Fibroblast of lung (primary cell): Measurements from ENCODE around the gene PARP2.

Source experiments
- EZH2 ChIP-seq: IDR thresholded peaks from 2 replicates; pipeline ENCODE4 v1.5.1; 2012; ENCODE audit warnings: low read length, control low read depth, mild to moderate bottlenecking; ENCODE audit errors: missing control alignments
- TF ChIP-seq, protein P1 (sequence below), 2 donors: IDR thresholded peaks in 1 of 2; conservative IDR thresholded peaks in 1 of 2; 1 replicate in 1 of 2; 2 replicates in 1 of 2; pipeline ENCODE4 v1.5.1; 2011 to 2012; ENCODE audit warnings: low read length in 2 of 2, control low read depth in 1 of 2, inconsistent platforms in 1 of 2, low read depth in 1 of 2, mild to moderate bottlenecking in 1 of 2

DNA sequence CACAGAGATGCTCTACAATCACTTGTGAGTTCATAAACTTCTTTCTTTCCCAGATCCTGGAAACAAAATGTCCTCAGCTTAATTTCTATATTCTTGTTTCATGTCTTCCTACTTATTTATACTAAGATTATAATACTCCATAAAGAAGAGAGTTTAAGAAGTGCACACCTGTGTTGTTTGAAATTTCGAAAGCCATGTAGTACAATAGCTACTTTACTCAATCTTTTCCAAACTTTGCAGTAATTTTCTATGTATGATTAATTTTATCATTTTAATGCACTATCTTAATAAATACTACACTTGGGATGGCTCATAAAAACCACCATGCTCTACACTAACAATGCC lies 37.4 kb upstream of the PARP2 start:
- TF ChIP-seq, protein P1, sequence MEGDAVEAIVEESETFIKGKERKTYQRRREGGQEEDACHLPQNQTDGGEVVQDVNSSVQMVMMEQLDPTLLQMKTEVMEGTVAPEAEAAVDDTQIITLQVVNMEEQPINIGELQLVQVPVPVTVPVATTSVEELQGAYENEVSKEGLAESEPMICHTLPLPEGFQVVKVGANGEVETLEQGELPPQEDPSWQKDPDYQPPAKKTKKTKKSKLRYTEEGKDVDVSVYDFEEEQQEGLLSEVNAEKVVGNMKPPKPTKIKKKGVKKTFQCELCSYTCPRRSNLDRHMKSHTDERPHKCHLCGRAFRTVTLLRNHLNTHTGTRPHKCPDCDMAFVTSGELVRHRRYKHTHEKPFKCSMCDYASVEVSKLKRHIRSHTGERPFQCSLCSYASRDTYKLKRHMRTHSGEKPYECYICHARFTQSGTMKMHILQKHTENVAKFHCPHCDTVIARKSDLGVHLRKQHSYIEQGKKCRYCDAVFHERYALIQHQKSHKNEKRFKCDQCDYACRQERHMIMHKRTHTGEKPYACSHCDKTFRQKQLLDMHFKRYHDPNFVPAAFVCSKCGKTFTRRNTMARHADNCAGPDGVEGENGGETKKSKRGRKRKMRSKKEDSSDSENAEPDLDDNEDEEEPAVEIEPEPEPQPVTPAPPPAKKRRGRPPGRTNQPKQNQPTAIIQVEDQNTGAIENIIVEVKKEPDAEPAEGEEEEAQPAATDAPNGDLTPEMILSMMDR (conservative IDR thresholded peaks at IDR 0.05 in 1 of 2, IDR thresholded peaks at IDR 0.05 in 1 of 2; ENCODE audit: low read depth in 1 of 2, low read length in 2 of 2) = no peak
- no peak for TF ChIP-seq EZH2
